ENCODE measurements around the gene FAM3D. TPM values are rescaled to one million over a fixed set of nuclear protein-coding genes. Genes with fewer than 3 reads are reported as not detected.

The FAM3D gene
- polyA plus RNA-seq, 3 donors from 2014 or later: not detected

- DNase-seq: no peak
These were observed 27.6 kb upstream of the FAM3D start for GRCh38 chr3:58693940-58694850.

DNA sequence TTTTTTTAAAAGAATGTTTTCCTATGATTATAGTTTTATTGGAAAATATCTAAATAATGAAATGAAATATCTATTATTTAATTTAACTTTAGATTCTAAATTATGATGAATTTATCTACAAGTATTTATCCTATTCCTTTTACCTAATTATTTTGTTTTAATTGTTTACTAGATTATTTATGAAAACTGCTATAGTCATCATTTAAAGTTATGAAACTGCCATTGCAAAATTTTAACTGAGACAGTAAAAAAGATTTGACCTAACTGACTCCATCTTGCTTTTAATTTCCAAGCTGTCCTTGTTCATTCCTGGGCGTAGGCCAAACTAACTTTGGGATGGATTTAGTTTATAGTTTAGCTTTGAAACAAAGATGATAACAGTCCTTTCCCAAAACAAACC is 25.9 kb upstream of the FAM3D start:
- no peaks in the 10 kb centered on the region for H3K36me3 Mint-ChIP-seq

More at GRCh38 chr3:58693940-58694850, 27.6 kb upstream of the FAM3D start:
- Mint-ChIP-seq H3K27ac (no peak overlapping the region), H3K9me3 (peaks cover 0 to 7% (median 1%) of the 10 kb centered on the region in 6 donors), H3K4me1 (no peaks in the 10 kb centered on the region), H3K27me3 (ENCODE audit: low read depth in 3 of 3) (peaks cover 2 to 3% (median 2%) of the 10 kb centered on the region in 3 donors), H3K36me3 (no peaks in the 10 kb centered on the region), H3K4me3 (no peak overlapping the region)

DNA sequence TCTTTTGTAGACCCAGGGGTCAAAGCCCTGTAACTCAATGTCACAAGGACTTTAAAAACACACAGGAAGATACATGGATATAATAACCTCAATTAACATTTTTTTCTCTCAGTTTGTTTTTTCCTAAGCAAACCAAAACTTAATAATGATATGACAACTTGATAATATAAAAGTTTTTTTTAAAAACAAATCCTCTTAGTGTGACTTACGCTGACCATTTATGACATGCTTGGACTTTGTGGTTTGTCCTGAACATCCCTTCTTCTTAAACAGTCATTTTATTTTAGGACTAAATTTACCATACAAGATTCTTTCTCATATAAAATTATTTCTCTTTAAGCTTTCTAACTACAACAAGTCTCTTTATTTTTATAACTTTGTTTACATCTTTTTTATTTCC is 25.4 kb upstream of the FAM3D start:
- Mint-ChIP-seq H3K4me1 (no peaks in the 10 kb centered on the region), H3K4me3 (no peak overlapping the region), H3K36me3 (no peaks in the 10 kb centered on the region), H3K27me3 (ENCODE audit: low read depth in 3 of 3) (peaks cover 0 to 2% (median 1%) of the 10 kb centered on the region in 3 donors), H3K27ac (no peak overlapping the region), H3K9me3 (peaks cover 0 to 7% (median 1%) of the 10 kb centered on the region in 6 donors)
- DNase-seq: no peak

More for the DNA sequence above, 25.9 kb upstream of the FAM3D start:
- H3K27ac Mint-ChIP-seq: no peak overlapping the region
- no peak overlapping the region for H3K4me3 Mint-ChIP-seq
- peaks cover 0 to 2% (median 1%) of the 10 kb centered on the region in 3 donors for H3K27me3 Mint-ChIP-seq (ENCODE audit: low read depth in 3 of 3)
- no peaks in the 10 kb centered on the region for H3K4me1 Mint-ChIP-seq
- peaks cover 0 to 7% (median 1%) of the 10 kb centered on the region in 6 donors for H3K9me3 Mint-ChIP-seq
- DNase-seq: no peak

GRCh38 chr3:58690490-58690889 is 23.9 kb upstream of the FAM3D start:
- Mint-ChIP-seq H3K36me3 (no peaks in the 10 kb centered on the region), H3K4me3 (no peak overlapping the region), H3K9me3 (peaks cover 0 to 7% (median 1%) of the 10 kb centered on the region in 6 donors), H3K27ac (no peak overlapping the region), H3K27me3 (ENCODE audit: low read depth in 3 of 3) (peaks cover 0 to 4% (median 2%) of the 10 kb centered on the region in 3 donors), H3K4me1 (no peaks in the 10 kb centered on the region)
- DNase-seq: no peak

DNA sequence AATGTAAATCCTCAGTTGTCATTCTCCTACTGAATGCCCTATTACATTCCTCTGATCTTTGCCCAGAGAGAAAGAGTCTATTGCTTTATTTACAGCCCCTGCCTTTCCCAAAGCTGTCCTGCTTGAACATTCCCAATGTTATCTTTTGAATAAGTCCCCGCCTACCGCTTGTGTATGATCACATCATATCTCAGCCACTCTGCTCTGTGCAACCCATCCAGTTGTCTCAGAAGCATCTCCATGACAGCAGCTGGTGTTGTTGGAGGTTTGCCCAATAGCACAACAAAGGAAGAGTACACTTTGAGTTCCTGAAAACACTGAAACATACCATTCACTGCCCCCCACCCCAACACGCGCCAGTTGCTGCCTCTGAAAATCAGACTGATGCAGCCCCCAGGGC is 22.0 kb upstream of the FAM3D start:
- Mint-ChIP-seq H3K4me3 (no peak overlapping the region), H3K36me3 (no peaks in the 10 kb centered on the region), H3K4me1 (no peaks in the 10 kb centered on the region), H3K9me3 (peaks cover 0 to 7% (median 1%) of the 10 kb centered on the region in 6 donors), H3K27ac (no peak overlapping the region), H3K27me3 (ENCODE audit: low read depth in 3 of 3) (peaks cover 0 to 4% (median 2%) of the 10 kb centered on the region in 3 donors)
- no peak for DNase-seq

DNA sequence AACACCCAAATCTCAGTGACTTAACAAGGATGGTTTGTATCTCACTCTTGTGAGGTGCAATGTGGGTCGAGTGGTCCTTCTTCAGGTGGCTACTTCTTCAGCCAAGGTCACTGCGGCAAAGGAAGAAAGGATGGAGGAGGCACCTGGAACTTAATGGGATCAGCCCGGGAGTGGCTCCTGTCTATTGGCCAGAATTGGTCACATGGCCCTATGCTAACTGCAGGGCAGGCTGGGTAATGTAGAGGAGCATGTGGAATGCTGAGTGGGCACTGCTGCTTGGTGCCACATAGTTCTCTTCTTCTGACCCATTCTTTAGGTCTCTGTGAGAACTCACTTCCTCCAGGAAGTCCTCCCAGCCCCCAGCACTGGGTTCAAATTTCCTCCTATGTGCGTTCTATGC is 20.3 kb upstream of the FAM3D start:
- Mint-ChIP-seq H3K4me1 (no peaks in the 10 kb centered on the region), H3K9me3 (peaks cover 0 to 6% (median 0%) of the 10 kb centered on the region in 6 donors), H3K27ac (no peak overlapping the region), H3K36me3 (no peaks in the 10 kb centered on the region), H3K4me3 (no peak overlapping the region), H3K27me3 (ENCODE audit: low read depth in 3 of 3) (peaks cover 0 to 4% (median 4%) of the 10 kb centered on the region in 3 donors)
- no peak for DNase-seq

DNA sequence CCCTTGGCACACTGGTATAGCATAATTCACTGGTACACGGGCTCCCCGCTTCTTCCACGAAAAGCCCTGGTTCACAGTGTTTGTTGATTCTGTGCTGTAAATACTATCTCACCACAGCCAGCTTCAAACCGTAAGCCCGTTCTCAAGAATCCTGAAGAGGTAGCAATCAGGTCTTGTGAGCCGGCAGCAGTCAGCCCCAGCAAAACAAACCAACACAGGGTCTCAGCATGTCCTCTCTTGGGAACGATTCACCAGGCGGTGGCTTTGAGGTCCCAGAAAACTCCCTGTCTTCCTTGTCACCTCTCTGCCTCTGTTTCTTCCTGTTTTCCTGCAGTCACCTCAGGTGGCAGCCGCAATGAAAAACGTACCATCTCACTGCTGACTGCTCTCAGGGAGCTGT is 19.1 kb upstream of the FAM3D start:
- no peak overlapping the region for H3K27ac Mint-ChIP-seq
- peaks cover 0 to 4% (median 4%) of the 10 kb centered on the region in 3 donors for H3K27me3 Mint-ChIP-seq (ENCODE audit: low read depth in 3 of 3)
- peaks cover 0 to 4% (median 0%) of the 10 kb centered on the region in 6 donors for H3K9me3 Mint-ChIP-seq
- no peaks in the 10 kb centered on the region for H3K36me3 Mint-ChIP-seq
- H3K4me3 Mint-ChIP-seq: no peak overlapping the region
- no peaks in the 10 kb centered on the region for H3K4me1 Mint-ChIP-seq
- no peak for DNase-seq

DNA sequence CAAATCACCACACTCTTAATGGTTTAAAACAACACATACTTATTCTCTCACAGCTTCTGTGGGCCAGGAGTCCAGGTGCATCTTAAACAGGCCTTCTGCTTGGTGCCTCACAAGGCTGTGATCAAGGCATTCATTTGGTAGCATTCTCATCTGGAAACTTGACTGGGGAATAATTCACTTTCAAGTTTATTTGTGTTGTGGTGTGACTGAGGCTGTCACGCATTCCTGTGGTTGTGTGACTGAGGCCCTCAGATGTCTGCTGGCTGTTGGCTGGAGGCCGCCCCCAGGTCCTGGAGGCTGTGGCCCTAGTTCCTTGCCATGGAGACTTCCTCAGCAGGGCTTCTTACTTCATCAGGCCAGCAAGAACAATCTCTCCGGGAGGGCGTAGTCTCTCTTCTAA is 16.9 kb upstream of the FAM3D start:
- no peaks in the 10 kb centered on the region for H3K4me1 Mint-ChIP-seq
- H3K27me3 Mint-ChIP-seq (ENCODE audit: low read depth in 3 of 3): peaks cover 0 to 4% (median 2%) of the 10 kb centered on the region in 3 donors
- no peak for DNase-seq
- no peak overlapping the region for H3K4me3 Mint-ChIP-seq
- H3K9me3 Mint-ChIP-seq: peaks cover 0 to 2% (median 0%) of the 10 kb centered on the region in 6 donors
- no peak overlapping the region for H3K27ac Mint-ChIP-seq
- H3K36me3 Mint-ChIP-seq: no peaks in the 10 kb centered on the region

DNA sequence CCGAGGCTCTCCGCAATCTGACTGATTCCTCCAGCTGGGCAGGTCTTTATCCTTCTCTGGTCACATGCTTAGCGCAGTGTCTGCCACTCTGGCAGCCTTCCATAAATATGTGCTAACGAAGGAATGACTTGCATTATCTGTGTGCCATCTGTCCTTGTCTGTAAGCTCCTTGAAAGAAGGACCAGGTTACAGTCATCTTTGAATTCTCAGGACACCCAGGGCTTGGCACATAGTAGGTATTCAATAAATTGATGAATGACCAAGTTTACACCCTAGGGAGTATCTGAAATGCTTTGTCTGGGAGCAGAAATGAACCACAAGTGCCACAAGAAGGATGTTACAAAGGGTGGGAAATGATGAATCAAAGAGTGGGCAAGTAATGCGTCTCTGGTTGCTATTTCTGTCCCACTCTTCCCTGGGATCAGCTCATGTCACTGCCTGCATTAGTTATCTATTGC is 16.5 kb upstream of the FAM3D start:
- Mint-ChIP-seq H3K4me3 (no peak overlapping the region), H3K9me3 (peaks cover 0 to 2% (median 0%) of the 10 kb centered on the region in 6 donors), H3K4me1 (no peaks in the 10 kb centered on the region), H3K27me3 (ENCODE audit: low read depth in 3 of 3) (peaks cover 0 to 4% (median 2%) of the 10 kb centered on the region in 3 donors), H3K27ac (no peak overlapping the region), H3K36me3 (no peaks in the 10 kb centered on the region)
- DNase-seq: no peak

GRCh38 chr3:58681863-58682262 is 15.3 kb upstream of the FAM3D start:
- Mint-ChIP-seq H3K36me3 (no peaks in the 10 kb centered on the region), H3K27ac (no peak overlapping the region), H3K27me3 (ENCODE audit: low read depth in 3 of 3) (peaks cover 0 to 6% (median 2%) of the 10 kb centered on the region in 3 donors), H3K4me1 (no peaks in the 10 kb centered on the region), H3K9me3 (peaks cover 0 to 2% (median 0%) of the 10 kb centered on the region in 6 donors), H3K4me3 (no peak overlapping the region)
- DNase-seq: no peak

DNA sequence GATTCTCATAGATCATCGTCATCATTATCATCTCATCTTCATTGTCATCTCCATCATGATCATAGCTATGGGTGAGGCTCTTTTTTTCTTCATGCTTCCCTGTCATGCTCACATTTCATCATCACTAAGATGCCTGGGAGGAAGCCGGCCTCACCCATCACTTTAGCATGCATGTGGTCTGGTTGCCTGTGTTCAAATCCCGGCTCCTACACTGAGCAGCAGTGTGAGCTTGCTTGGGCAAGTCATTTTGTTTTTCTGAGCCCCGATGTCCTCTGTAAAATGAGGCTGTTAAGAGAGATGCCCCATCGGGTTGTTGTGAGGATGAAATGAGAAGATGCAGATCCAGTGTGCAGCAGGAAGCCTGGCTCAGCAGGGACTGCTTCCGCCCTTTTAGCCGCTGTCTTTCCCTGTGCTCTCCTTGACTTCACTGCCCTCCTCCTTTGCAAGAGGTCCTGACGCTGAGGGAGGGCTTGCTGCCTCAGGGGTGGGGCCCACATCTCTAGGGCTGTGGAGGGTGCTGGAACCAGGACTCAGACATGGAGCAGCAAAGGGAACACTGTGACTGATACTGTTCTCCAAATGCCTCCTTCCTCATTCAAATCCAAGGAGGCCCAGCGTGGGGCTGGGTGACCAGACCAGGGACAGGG is 14.4 kb upstream of the FAM3D start:
- Mint-ChIP-seq H3K4me3 (no peak overlapping the region), H3K9me3 (peaks cover 0 to 2% (median 0%) of the 10 kb centered on the region in 6 donors), H3K27ac (no peak overlapping the region), H3K4me1 (no peaks in the 10 kb centered on the region), H3K27me3 (ENCODE audit: low read depth in 3 of 3) (peaks cover 0 to 4% (median 3%) of the 10 kb centered on the region in 3 donors), H3K36me3 (no peaks in the 10 kb centered on the region)
- no peak for DNase-seq

DNA sequence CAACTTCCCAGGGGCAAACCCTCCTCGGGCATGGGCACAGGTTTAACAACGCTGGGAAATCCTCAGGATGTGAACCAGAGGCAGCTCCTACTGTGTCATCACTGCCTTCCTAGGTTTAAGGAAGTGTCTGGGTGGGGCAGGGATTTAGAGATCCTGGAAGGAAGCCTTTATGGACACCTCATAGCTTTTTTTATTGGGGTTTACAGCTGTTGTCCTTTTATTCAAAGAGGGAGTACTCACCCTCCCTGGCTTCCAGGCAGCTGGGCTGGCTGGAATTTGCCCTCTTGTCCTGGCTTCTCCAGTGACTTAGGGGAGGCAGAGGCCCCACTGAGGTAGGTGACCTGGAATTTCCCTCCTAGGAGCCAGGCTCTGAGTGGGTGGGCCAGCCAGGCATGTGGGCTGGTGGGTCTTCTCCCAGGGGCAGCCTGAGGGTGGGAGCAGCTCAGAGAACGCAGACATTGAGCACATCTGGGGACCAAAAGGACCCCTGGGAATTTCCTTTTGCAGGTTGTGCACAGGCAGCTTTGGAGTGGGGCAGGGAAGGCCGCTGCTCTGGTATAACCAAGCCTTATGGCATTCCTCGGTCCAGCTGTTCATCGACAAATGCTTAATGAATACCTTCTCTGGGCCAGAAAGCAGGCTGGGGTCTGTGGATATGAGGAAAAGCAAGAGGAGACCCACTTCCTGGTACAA is 13.5 kb upstream of the FAM3D start:
- H3K9me3 Mint-ChIP-seq: peaks cover 0 to 4% (median 0%) of the 10 kb centered on the region in 6 donors
- peaks cover 0 to 4% (median 3%) of the 10 kb centered on the region in 3 donors for H3K27me3 Mint-ChIP-seq (ENCODE audit: low read depth in 3 of 3)
- DNase-seq: no peak
- H3K4me1 Mint-ChIP-seq: no peaks in the 10 kb centered on the region
- H3K36me3 Mint-ChIP-seq: no peaks in the 10 kb centered on the region
- no peak overlapping the region for H3K27ac Mint-ChIP-seq
- no peak overlapping the region for H3K4me3 Mint-ChIP-seq

DNA sequence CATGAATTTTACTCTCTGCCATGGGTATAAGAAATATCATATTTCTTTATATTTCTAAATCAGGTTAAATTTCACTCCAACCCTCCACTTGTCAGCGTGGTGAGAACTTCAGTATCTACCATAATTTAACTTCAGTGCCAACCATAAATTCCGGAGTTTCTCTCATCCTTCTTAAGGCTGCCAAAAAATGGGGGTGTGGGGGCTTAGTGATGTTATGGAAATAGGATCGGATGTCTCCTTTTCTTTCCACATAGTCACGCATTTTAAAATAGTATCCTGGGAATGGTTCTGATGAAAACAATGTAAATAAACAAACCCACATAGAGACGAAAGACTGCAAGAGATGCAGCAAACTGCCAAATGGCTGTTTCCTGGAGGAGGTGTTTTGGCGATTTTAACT is 12.9 kb upstream of the FAM3D start:
- Mint-ChIP-seq H3K9me3 (peaks cover 0 to 4% (median 0%) of the 10 kb centered on the region in 6 donors), H3K4me3 (no peak overlapping the region), H3K27ac (no peak overlapping the region), H3K36me3 (no peaks in the 10 kb centered on the region), H3K27me3 (ENCODE audit: low read depth in 3 of 3) (peaks cover 0 to 5% (median 4%) of the 10 kb centered on the region in 3 donors), H3K4me1 (no peaks in the 10 kb centered on the region)
- no peak for DNase-seq

All from immature natural killer cell (primary cell).